Thoracic aorta (tissue), 2 donors: Measurements from ENCODE around the gene EXOC7. TPM values are rescaled to one million over a fixed set of nuclear protein-coding genes. Genes with fewer than 3 reads are reported as not detected.

Experiments
- ATAC-seq: fragments of 150-250 bp; one replicate; pipeline ENCODE4 v1.8.0; 2017; ENCODE audit warnings: low read depth; ENCODE audit not compliant: insufficient number of reproducible peaks, low FRiP score
- DNase-seq: peaks from one replicate; pipeline ENCODE4 v3.0.0-alpha.2; 2020; ENCODE audit warnings: low spot score
- H3K27ac ChIP-seq, 2 donors: fragments of 200-600 bp; sonication (generic); 1 replicate in 1 of 2; 2 replicates in 1 of 2; pipeline ENCODE4 v1.5.1; 2016; ENCODE audit warnings: mild to moderate bottlenecking in 2 of 2, moderate library complexity in 2 of 2
- H3K27me3 ChIP-seq: fragments of 200-600 bp; sonication (generic); replicated peaks from 2 replicates; pipeline ENCODE4 v1.6.0; 2016; ENCODE audit warnings: mild to moderate bottlenecking; ENCODE audit not compliant: insufficient read depth
- H3K36me3 ChIP-seq: fragments of 200-600 bp; sonication (generic); one replicate; pipeline ENCODE4 v1.5.1; 2016
- H3K4me1 ChIP-seq, 2 donors: fragments of 200-600 bp; sonication (generic); 1 replicate in 1 of 2; 2 replicates in 1 of 2; pipeline versions ENCODE4 v1.5.1 to v1.6.0; 2016; ENCODE audit warnings: low read depth in 2 of 2, mild to moderate bottlenecking in 1 of 2; ENCODE audit not compliant: control insufficient read depth in 1 of 2
- H3K4me3 ChIP-seq: fragments of 200-600 bp; sonication (generic); 2 replicates; pipeline ENCODE4 v1.5.1; 2016; ENCODE audit warnings: mild to moderate bottlenecking
- H3K9me3 ChIP-seq: fragments of 200-600 bp; sonication (generic); 2 replicates; pipeline ENCODE4 v1.5.1; 2016
- total RNA-seq, 2 donors: library from RNA; depleted of rRNA; stranded (reverse); fragments of >200 nt; gene quantifications; one replicate each; pipeline versions ENCODE4 v1.1.0 to v1.2.3, GENCODE V29; 2016
- TF ChIP-seq, protein P1 (sequence below): fragments of 200-600 bp; sonication (generic); IDR thresholded peaks from one replicate; pipeline ENCODE4 v1.5.1; 2019; ENCODE audit warnings: antibody characterized with exemption

The EXOC7 gene
- total RNA-seq, 2 donors from 2014 or later = 79.7 to 94.0 TPM

- H3K4me3 ChIP-seq = peak overlapping the region; percentile 95
- no peak for ATAC-seq
- no peaks in the 10 kb centered on the region for H3K9me3 ChIP-seq
- peaks cover 18% of the 10 kb centered on the region for H3K36me3 ChIP-seq
- peak overlapping the region; percentile 63 to 81 for H3K27ac ChIP-seq
- no peaks in the 10 kb centered on the region for H3K27me3 ChIP-seq
- H3K4me1 ChIP-seq = peaks cover 12 to 20% of the 10 kb centered on the region in 2 donors
- no peak for DNase-seq
- TF ChIP-seq, protein P1, sequence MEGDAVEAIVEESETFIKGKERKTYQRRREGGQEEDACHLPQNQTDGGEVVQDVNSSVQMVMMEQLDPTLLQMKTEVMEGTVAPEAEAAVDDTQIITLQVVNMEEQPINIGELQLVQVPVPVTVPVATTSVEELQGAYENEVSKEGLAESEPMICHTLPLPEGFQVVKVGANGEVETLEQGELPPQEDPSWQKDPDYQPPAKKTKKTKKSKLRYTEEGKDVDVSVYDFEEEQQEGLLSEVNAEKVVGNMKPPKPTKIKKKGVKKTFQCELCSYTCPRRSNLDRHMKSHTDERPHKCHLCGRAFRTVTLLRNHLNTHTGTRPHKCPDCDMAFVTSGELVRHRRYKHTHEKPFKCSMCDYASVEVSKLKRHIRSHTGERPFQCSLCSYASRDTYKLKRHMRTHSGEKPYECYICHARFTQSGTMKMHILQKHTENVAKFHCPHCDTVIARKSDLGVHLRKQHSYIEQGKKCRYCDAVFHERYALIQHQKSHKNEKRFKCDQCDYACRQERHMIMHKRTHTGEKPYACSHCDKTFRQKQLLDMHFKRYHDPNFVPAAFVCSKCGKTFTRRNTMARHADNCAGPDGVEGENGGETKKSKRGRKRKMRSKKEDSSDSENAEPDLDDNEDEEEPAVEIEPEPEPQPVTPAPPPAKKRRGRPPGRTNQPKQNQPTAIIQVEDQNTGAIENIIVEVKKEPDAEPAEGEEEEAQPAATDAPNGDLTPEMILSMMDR = no peak
These were observed 731 bp upstream of the EXOC7 start for GRCh38 chr17:76104140-76104895.

DNA sequence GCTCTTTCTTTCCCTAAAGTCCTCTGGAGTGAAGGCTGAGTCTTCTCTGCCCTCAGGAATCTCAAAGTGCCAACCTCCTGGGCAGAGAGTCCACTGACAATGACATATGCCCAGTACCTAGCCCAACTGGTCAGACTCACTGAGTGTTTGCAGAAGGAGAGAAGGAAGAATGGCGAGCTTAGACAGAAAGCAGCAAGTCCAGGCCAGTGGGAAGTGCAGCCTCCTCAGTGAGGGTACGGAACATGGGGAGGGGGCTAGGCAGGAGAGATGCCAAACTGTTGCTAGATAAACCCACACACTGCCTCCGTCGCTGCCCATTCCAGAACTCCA lies 678 bp downstream of the EXOC7 start:
- DNase-seq = no peak
- H3K27me3 ChIP-seq = no peaks in the 10 kb centered on the region
- H3K4me3 ChIP-seq = peak overlapping the region; percentile 95
- H3K27ac ChIP-seq = peak overlapping the region; percentile 63 to 81
- TF ChIP-seq, protein P1 = no peak
- H3K9me3 ChIP-seq = no peaks in the 10 kb centered on the region
- H3K36me3 ChIP-seq = peaks cover 24% of the 10 kb centered on the region
- no peak for ATAC-seq
- H3K4me1 ChIP-seq = peaks cover 12 to 20% of the 10 kb centered on the region in 2 donors

DNA sequence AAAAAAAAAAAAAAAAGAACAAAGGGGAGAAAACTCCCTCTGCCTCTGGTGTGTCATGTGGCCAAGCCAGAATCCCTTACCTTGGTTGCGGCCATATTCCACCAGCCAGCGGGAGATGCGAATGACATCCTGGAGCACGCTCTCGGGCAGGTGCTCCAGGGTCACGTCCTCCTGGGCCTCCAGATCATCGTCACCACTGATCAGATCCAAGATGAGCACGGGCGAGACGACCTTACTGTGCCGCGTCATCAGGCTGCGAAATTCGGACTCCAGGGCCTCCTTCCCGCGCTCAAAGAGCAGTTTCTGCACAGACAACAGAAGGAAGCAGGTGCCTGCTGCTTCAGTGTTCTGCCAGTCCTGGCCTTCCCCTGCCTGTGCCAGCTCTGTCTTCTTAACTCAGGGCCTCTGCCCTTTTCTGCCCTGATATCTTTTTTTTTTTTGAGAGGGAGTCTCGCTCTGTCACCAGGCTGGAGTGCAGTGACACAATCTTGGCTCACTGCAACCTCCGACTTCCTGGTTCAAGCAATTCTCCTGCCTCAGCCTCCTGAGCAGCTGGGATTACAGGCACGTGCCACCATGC lies 5.8 kb downstream of the EXOC7 start:
- DNase-seq = no peak
- no peak overlapping the region for H3K27ac ChIP-seq
- peaks cover 54% of the 10 kb centered on the region for H3K36me3 ChIP-seq
- peaks cover 10 to 17% of the 10 kb centered on the region in 2 donors for H3K4me1 ChIP-seq
- no peak overlapping the region for H3K4me3 ChIP-seq
- TF ChIP-seq, protein P1 = no peak
- no peaks in the 10 kb centered on the region for H3K27me3 ChIP-seq
- no peak for ATAC-seq
- no peaks in the 10 kb centered on the region for H3K9me3 ChIP-seq

GRCh38 chr17:76095943-76096342 lies 7.6 kb downstream of the EXOC7 start:
- H3K4me1 ChIP-seq = no peaks in the 10 kb centered on the region
- H3K4me3 ChIP-seq = no peak overlapping the region
- DNase-seq = no peak
- TF ChIP-seq, protein P1 = no peak
- H3K9me3 ChIP-seq = no peaks in the 10 kb centered on the region
- peaks cover 47% of the 10 kb centered on the region for H3K36me3 ChIP-seq
- no peaks in the 10 kb centered on the region for H3K27me3 ChIP-seq
- no peak for ATAC-seq
- H3K27ac ChIP-seq = no peak overlapping the region

- ATAC-seq = no peak
- H3K9me3 ChIP-seq = no peaks in the 10 kb centered on the region
- no peaks in the 10 kb centered on the region for H3K27me3 ChIP-seq
- H3K4me3 ChIP-seq = no peak overlapping the region
- H3K4me1 ChIP-seq = no peaks in the 10 kb centered on the region
- peaks cover 58% of the 10 kb centered on the region for H3K36me3 ChIP-seq
- TF ChIP-seq, protein P1 = no peak
- H3K27ac ChIP-seq = no peak overlapping the region
- no peak for DNase-seq
These were observed 9.5 kb downstream of the EXOC7 start for GRCh38 chr17:76094046-76094445.
